ENCODE results near the gene DGKZ. TPM values are rescaled to one million over a fixed set of nuclear protein-coding genes. Genes with fewer than 3 reads are reported as not detected.

Gene DGKZ
- total RNA-seq, 2 experiments from 2014 or later: 159 to 166 TPM

DNA sequence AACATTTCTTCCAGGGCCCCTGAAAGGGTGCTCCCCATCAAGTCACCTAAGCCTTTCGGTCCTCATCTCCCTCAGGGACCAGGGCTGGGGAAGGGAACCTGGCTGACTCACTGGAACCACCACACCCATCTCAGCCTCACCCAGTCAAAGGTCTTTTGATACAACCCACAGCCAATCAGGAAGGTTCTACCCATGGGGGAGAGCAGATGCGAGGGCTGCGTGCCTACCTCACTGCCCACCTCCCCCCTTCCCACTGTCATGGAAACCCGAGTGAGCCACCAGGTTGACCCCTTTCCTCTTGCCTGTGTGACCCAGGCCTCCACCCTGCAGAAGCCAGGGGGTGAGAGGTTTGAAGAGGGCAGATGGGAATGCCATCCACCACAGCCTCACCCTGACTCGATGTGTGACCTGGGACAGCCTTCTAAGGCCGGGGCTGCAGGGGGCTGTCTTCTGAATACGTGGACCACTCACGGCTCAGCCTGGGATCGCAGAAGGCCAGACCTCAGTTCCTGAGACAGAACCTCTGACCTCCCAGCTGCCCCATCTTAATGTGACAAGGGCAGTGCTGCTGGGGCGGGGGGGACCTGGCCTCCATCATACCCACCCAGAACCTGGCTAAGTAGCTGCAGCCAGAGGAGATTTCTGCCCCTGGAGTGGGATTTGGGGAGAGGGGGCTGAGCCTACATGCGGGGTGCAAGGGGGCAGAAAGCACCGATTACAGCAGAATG is 36.9 kb downstream of the DGKZ start:
- ATAC-seq (ENCODE audit: poor library complexity) (no peak), DNase-seq (peak in 1 of 14 experiments; percentile 21)
- Mint-ChIP-seq H3K36me3 (ENCODE audit: low read depth) (peaks cover 3% of the 10 kb centered on the region), H3K4me1 (ENCODE audit: low read depth) (peaks cover 16% of the 10 kb centered on the region), H3K27ac (no peak overlapping the region), H3K27me3 (peaks cover 52% of the 10 kb centered on the region), H3K4me3 (no peak overlapping the region), H3K9me3 (no peaks in the 10 kb centered on the region)
- CTCF ChIA-PET: no interaction called here
- H3K27ac ChIP-seq (ENCODE audit: low read depth in 1 of 2, low read length in 2 of 2): no peak overlapping the region
- no peak overlapping the region for H3K4me3 ChIP-seq (ENCODE audit: low read length)
- POLR2A ChIA-PET: interaction anchor here (0.6 to 1.1 kb wide), 2 partner anchors 75 to 1471 kb away, joined by 3 read pairs; no protein-coding TSS in a partner anchor
- peaks cover 41% of the 10 kb centered on the region for H3K4me1 ChIP-seq (ENCODE audit: insufficient read depth, low read length)
- H3K36me3 ChIP-seq (ENCODE audit: insufficient read depth, low read length): no peaks in the 10 kb centered on the region
- TF ChIP-seq, protein P1, sequence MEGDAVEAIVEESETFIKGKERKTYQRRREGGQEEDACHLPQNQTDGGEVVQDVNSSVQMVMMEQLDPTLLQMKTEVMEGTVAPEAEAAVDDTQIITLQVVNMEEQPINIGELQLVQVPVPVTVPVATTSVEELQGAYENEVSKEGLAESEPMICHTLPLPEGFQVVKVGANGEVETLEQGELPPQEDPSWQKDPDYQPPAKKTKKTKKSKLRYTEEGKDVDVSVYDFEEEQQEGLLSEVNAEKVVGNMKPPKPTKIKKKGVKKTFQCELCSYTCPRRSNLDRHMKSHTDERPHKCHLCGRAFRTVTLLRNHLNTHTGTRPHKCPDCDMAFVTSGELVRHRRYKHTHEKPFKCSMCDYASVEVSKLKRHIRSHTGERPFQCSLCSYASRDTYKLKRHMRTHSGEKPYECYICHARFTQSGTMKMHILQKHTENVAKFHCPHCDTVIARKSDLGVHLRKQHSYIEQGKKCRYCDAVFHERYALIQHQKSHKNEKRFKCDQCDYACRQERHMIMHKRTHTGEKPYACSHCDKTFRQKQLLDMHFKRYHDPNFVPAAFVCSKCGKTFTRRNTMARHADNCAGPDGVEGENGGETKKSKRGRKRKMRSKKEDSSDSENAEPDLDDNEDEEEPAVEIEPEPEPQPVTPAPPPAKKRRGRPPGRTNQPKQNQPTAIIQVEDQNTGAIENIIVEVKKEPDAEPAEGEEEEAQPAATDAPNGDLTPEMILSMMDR (IDR thresholded peaks at IDR 0.05): no peak
- peaks cover 0 to 34% of the 10 kb centered on the region in 2 experiments for H3K9me3 ChIP-seq (ENCODE audit: control insufficient read depth in 1 of 2, insufficient read depth in 1 of 2, low read length in 2 of 2)
- peaks cover 51 to 56% of the 10 kb centered on the region in 2 experiments for H3K27me3 ChIP-seq (ENCODE audit: control insufficient read depth in 1 of 2, insufficient read depth in 2 of 2, low read length in 2 of 2)
- intact Hi-C loops (cut with DNase I, micrococcal nuclease): no loop called here

DNA sequence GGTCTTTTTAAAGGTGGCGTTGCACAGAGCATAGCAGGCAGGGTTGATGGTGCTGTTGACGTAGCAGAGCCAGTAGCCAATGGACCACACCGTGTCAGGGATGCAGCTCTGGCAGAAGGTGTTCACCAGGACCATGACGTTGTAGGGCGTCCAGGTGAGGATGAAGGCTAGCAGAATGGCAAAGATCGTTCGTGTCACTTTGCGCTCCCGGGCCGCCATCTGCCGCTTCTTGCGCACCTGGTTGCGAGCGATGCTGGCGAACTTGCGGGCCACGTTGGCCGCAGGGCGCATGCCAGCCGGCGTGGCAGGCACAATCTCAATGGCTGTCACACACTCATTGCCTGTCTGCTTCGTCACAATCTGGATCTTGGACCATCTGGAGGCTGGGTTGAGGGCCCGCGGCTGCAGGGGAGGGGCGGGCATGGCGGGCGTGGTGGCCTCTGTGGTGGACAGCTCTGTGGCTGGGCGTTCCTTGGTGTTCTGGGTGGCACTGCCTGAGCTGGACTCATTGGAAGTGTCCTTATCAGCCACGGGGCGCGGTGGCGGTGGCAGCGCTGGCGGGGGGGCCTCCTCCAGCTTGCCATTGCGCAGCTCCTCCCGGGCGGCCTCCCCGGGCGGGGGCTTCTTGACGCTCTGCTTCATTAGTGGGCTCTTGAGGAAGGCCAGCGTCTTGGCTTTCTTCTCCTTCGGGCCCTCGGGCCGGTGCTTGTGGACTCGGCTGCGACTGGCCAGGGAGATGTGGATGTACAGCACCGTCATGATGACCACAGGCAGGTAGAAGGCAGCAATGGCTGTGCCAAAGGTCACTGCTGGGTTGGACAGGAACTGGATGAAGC is 38.1 kb downstream of the DGKZ start:
- Mint-ChIP-seq H3K36me3 (ENCODE audit: low read depth) (no peaks in the 10 kb centered on the region), H3K27me3 (peaks cover 65% of the 10 kb centered on the region), H3K4me3 (peak overlapping the region; percentile 20), H3K27ac (no peak overlapping the region), H3K9me3 (no peaks in the 10 kb centered on the region), H3K4me1 (ENCODE audit: low read depth) (peaks cover 26% of the 10 kb centered on the region)
- Histone ChIP-seq H3K4me3 (ENCODE audit: low read length) (no peak overlapping the region), H3K36me3 (ENCODE audit: insufficient read depth, low read length) (no peaks in the 10 kb centered on the region), H3K27me3 (ENCODE audit: control insufficient read depth in 1 of 2, insufficient read depth in 2 of 2, low read length in 2 of 2) (peaks cover 63 to 68% of the 10 kb centered on the region in 2 experiments), H3K4me1 (ENCODE audit: insufficient read depth, low read length) (peaks cover 45% of the 10 kb centered on the region), H3K9me3 (ENCODE audit: control insufficient read depth in 1 of 2, insufficient read depth in 1 of 2, low read length in 2 of 2) (peaks cover 0 to 42% of the 10 kb centered on the region in 2 experiments), H3K27ac (ENCODE audit: low read depth in 1 of 2, low read length in 2 of 2) (no peak overlapping the region)
- TF ChIP-seq, protein P1 (IDR thresholded peaks at IDR 0.05): no peak
- ChIA-PET POLR2A (no interaction called here), CTCF (no interaction called here)
- intact Hi-C loops (cut with DNase I, micrococcal nuclease): no loop called here
- ATAC-seq (ENCODE audit: poor library complexity) (no peak), DNase-seq (peak in 1 of 14 experiments; percentile 15)

DNA sequence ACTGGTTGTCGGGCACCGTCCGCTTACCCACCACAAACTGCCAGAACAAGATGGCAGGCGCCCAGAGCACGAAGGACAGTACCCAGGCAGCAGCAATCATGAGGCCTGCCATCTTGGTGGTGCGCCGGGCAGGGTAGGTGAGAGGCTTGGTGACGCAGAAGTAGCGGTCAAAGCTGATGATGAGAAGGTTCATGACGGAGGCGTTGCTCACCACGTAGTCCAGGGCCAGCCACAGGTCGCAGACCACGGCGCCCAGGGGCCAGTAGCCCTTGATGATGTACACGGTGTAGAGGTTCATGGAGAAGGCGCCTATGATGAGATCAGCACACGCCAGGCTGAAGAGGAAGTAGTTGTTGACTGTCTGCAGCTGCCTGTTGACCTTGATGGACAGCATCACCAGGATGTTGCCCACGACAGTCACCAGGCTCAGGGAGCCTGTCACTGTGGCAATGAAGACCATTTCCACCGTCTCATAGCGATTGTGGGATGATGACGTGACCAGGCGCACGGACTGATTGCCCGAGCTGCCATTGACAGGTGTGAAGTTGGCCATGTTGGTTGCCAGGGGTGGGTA is 38.8 kb downstream of the DGKZ start:
- POLR2A ChIA-PET: no interaction called here
- peak in 1 of 14 experiments; percentile 18 for DNase-seq
- intact Hi-C loops (cut with DNase I, micrococcal nuclease): no loop called here
- CTCF ChIA-PET: no interaction called here
- no peak for ATAC-seq (ENCODE audit: poor library complexity)
- no peaks in the 10 kb centered on the region for H3K36me3 Mint-ChIP-seq (ENCODE audit: low read depth)
- Histone ChIP-seq H3K4me3 (ENCODE audit: low read length) (no peak overlapping the region), H3K9me3 (ENCODE audit: control insufficient read depth in 1 of 2, insufficient read depth in 1 of 2, low read length in 2 of 2) (peaks cover 0 to 49% of the 10 kb centered on the region in 2 experiments), H3K4me1 (ENCODE audit: insufficient read depth, low read length) (peaks cover 44% of the 10 kb centered on the region), H3K36me3 (ENCODE audit: insufficient read depth, low read length) (no peaks in the 10 kb centered on the region), H3K27ac (ENCODE audit: low read depth in 1 of 2, low read length in 2 of 2) (no peak overlapping the region), H3K27me3 (ENCODE audit: control insufficient read depth in 1 of 2, insufficient read depth in 2 of 2, low read length in 2 of 2) (peaks cover 70 to 73% of the 10 kb centered on the region in 2 experiments)
- no peaks in the 10 kb centered on the region for H3K9me3 Mint-ChIP-seq
- H3K4me1 Mint-ChIP-seq (ENCODE audit: low read depth): peaks cover 26% of the 10 kb centered on the region
- H3K4me3 Mint-ChIP-seq: no peak overlapping the region
- H3K27me3 Mint-ChIP-seq: peaks cover 70% of the 10 kb centered on the region
- TF ChIP-seq, protein P1 (IDR thresholded peaks at IDR 0.05): no peak
- H3K27ac Mint-ChIP-seq: no peak overlapping the region
